HCT116 (cell line): Measurements from ENCODE around the gene HPCA. TPM values are rescaled to one million over a fixed set of nuclear protein-coding genes. Genes with fewer than 3 reads are reported as not detected.

ENCODE experiments used
- ATAC-seq: fragments of 200-7000 bp; cut with Tn5 transposase; 2 replicates; pipeline ENCODE4 v1.9.1; 2020; ENCODE audit warnings: mild to moderate bottlenecking, moderate library complexity
- BruUV-seq: library from RNA; stranded (reverse); fragments of 400-500 nt; replicated peaks from 2 replicates; lab custom pipeline; 2021; lab: Mats Ljungman, UMichigan
- CTCF ChIA-PET: fragments of 300-600 bp; sonication (Branson Sonifier 250); formaldehyde crosslinking; loops from one replicate; lab custom pipeline; 2021; ENCODE audit warnings: antibody characterized with exemption; lab: Charles Lee
- POLR2A ChIA-PET: fragments of 300-600, 350-600 bp; sonication (Branson Sonifier 250); formaldehyde crosslinking; loops from one replicate; lab custom pipeline; 2021; ENCODE audit warnings: antibody characterized with exemption; lab: Charles Lee
- RAD21 ChIA-PET, 2 experiments: fragments of 300-600 bp; sonication (Branson Sonifier 250); formaldehyde crosslinking; loops; one replicate each; lab custom pipeline; 2023; ENCODE audit warnings: low total read pairs in 2 of 2; ENCODE audit not compliant: uncharacterized antibody in 2 of 2, unreplicated experiment in 2 of 2, low non-redundant PET in 1 of 2; lab: Charles Lee
- DNase-seq: peaks from one replicate; pipeline ENCODE4 v3.0.0-alpha.2; 2010; ENCODE audit warnings: low read depth, low spot score
- H2AFZ ChIP-seq: fragments of 200-600 bp; shearing (Covaris generic), sonication (generic); 2 replicates; pipeline ENCODE4 v1.6.1; 2017; ENCODE audit warnings: low read depth, mixed run types, mixed read lengths, antibody characterized with exemption, low read length; ENCODE audit not compliant: poor library complexity, severe bottlenecking
- H3K27ac ChIP-seq: 2 replicates; pipeline ENCODE4 v1.5.1; 2012; ENCODE audit warnings: low read depth, low read length
- H3K27me3 ChIP-seq: fragments of 200-600 bp; sonication (generic); 2 replicates; pipeline ENCODE4 v1.6.1; 2016; ENCODE audit warnings: mixed run types, low read length, mixed read lengths; ENCODE audit not compliant: insufficient read depth
- H3K36me3 ChIP-seq, 2 experiments: fragments of 200-500 bp in 1 of 2; fragments of 200-600 bp in 1 of 2; sonication (Bioruptor generic) in 1 of 2; sonication (generic) in 1 of 2; 2 replicates each; pipeline versions ENCODE4 v1.5.1 to v1.6.1; 2014 to 2016; ENCODE audit warnings: low read length in 2 of 2, inconsistent platforms in 1 of 2, mixed read lengths in 1 of 2, mixed run types in 1 of 2; ENCODE audit not compliant: insufficient read depth in 2 of 2, control insufficient read depth in 1 of 2
- H3K4me1 ChIP-seq, 2 experiments: fragments of 200-600 bp in 1 of 2; sonication (generic) in 1 of 2; 2 replicates each; pipeline versions ENCODE4 v1.5.1 to v1.6.1; 2012 to 2017; ENCODE audit warnings: low read length in 2 of 2, inconsistent platforms in 1 of 2, mild to moderate bottlenecking in 1 of 2, mixed read lengths in 1 of 2, mixed run types in 1 of 2, moderate library complexity in 1 of 2; ENCODE audit not compliant: insufficient read depth in 2 of 2, control insufficient read depth in 1 of 2
- H3K4me2 ChIP-seq: fragments of 200-600 bp; sonication (generic); 2 replicates; pipeline ENCODE4 v1.6.1; 2017; ENCODE audit warnings: mixed run types, low read length, mixed read lengths
- H3K4me3 ChIP-seq, 2 experiments: fragments of 200-600 bp in 1 of 2; sonication (generic) in 1 of 2; replicated peaks in 1 of 2; 2 replicates each; pipeline ENCODE4 v1.5.1; 2011 to 2016; ENCODE audit warnings: low read length in 2 of 2, control low read depth in 1 of 2, low read depth in 1 of 2, mild to moderate bottlenecking in 1 of 2, mixed read lengths in 1 of 2, mixed run types in 1 of 2
- H3K79me2 ChIP-seq: fragments of 200-600 bp; sonication (generic); 2 replicates; pipeline ENCODE4 v1.6.1; 2017; ENCODE audit warnings: mild to moderate bottlenecking, mixed run types, low read length, moderate library complexity, mixed read lengths; ENCODE audit not compliant: insufficient read depth
- H3K9ac ChIP-seq: fragments of 200-600 bp; sonication (generic); 2 replicates; pipeline ENCODE4 v1.6.1; 2016; ENCODE audit warnings: low read length, mixed read lengths
- H3K9me2 ChIP-seq: fragments of 200-600 bp; sonication (generic), shearing (Covaris generic); 2 replicates; pipeline ENCODE4 v1.6.1; 2017; ENCODE audit warnings: mixed run types, mild to moderate bottlenecking, moderate library complexity; ENCODE audit not compliant: insufficient read depth
- H3K9me3 ChIP-seq, 2 experiments: fragments of 200-500 bp in 1 of 2; fragments of 200-600 bp in 1 of 2; sonication (Bioruptor generic) in 1 of 2; sonication (generic) in 1 of 2; 2 replicates each; pipeline ENCODE4 v1.6.1; 2014 to 2017; ENCODE audit warnings: low read length in 2 of 2, mixed read lengths in 2 of 2, inconsistent platforms in 1 of 2, low read depth in 1 of 2, mild to moderate bottlenecking in 1 of 2, mixed run types in 1 of 2, moderate library complexity in 1 of 2; ENCODE audit not compliant: control insufficient read depth in 1 of 2, insufficient read depth in 1 of 2
- H4K20me1 ChIP-seq: fragments of 200-600 bp; sonication (generic), shearing (Covaris generic); 2 replicates; pipeline ENCODE4 v1.6.1; 2017; ENCODE audit warnings: mixed run types, mild to moderate bottlenecking, moderate library complexity; ENCODE audit not compliant: insufficient read depth
- CEBPB ChIP-seq: IDR thresholded peaks from 2 replicates; pipeline ENCODE4 v1.6.1; 2012; ENCODE audit warnings: low read depth
- EGR1 ChIP-seq: IDR thresholded peaks from 2 replicates; pipeline ENCODE4 v1.6.1; 2012; ENCODE audit warnings: low read depth
- FOSL1 ChIP-seq: IDR thresholded peaks from 2 replicates; pipeline ENCODE4 v1.6.1; 2012; ENCODE audit warnings: low read depth
- JUND ChIP-seq: IDR thresholded peaks from 2 replicates; pipeline ENCODE4 v1.6.1; 2012
- POLR2A ChIP-seq: IDR thresholded peaks from 2 replicates; pipeline ENCODE4 v1.7.0; 2011; ENCODE audit warnings: borderline replicate concordance; ENCODE audit not compliant: insufficient read depth, insufficient read length; ENCODE audit errors: extremely low read depth
- SIN3A ChIP-seq: IDR thresholded peaks from 2 replicates; pipeline ENCODE4 v1.6.1; 2012; ENCODE audit warnings: low read depth
- SRF ChIP-seq: IDR thresholded peaks from 2 replicates; pipeline ENCODE4 v1.6.1; 2012; ENCODE audit warnings: low read depth
- TCF7L2 ChIP-seq: IDR thresholded peaks from 2 replicates; pipeline ENCODE4 v1.7.0; 2011; ENCODE audit warnings: borderline replicate concordance, inconsistent platforms; ENCODE audit not compliant: insufficient read depth, insufficient read length; ENCODE audit errors: extremely low read depth
- YY1 ChIP-seq: IDR thresholded peaks from 2 replicates; pipeline ENCODE4 v1.6.1; 2011; ENCODE audit warnings: low read length, low read depth, moderate library complexity, mild to moderate bottlenecking; ENCODE audit not compliant: insufficient replicate concordance; ENCODE audit errors: extremely low read depth
- ZFX ChIP-seq: fragments of 450-650 bp; IDR thresholded peaks from 2 replicates; pipeline ENCODE4 v1.6.1; 2017
- intact Hi-C: fragments of 100-400 bp; cut with micrococcal nuclease; formaldehyde crosslinking; loops from 2 replicates; pipeline ENCODE4 v1.10.0; 2022
- total RNA-seq: library from RNA; stranded (reverse); gene quantifications from one replicate; pipeline ENCODE4 v1.2.1, GENCODE V29; 2021; ENCODE audit not compliant: unreplicated experiment
- TF ChIP-seq, protein P1 (sequence below): IDR thresholded peaks from 2 replicates; pipeline ENCODE4 v1.6.1; 2011; ENCODE audit warnings: mild to moderate bottlenecking, low read length, moderate library complexity; ENCODE audit not compliant: insufficient replicate concordance; ENCODE audit errors: extremely low read depth
- TF ChIP-seq, protein P2 (sequence below): IDR thresholded peaks from 2 replicates; pipeline ENCODE4 v1.6.1; 2012; ENCODE audit warnings: low read depth
- TF ChIP-seq, protein P3 (sequence below): IDR thresholded peaks from 2 replicates; pipeline ENCODE4 v1.6.1; 2012
- TF ChIP-seq, protein P4 (sequence below), 3 experiments: fragments of 200-600 bp in 1 of 3; sonication (generic) in 1 of 3; IDR thresholded peaks in 2 of 3; conservative IDR thresholded peaks in 1 of 3; 2 replicates each; pipeline ENCODE4 v1.5.1; 2012 to 2017; ENCODE audit warnings: low read depth in 2 of 3, low read length in 2 of 3, antibody characterized with exemption in 1 of 3, borderline replicate concordance in 1 of 3, control low read depth in 1 of 3, mild to moderate bottlenecking in 1 of 3, mixed read lengths in 1 of 3, mixed run types in 1 of 3, moderate library complexity in 1 of 3; ENCODE audit not compliant: insufficient read depth in 1 of 3
- TF ChIP-seq, protein P5 (sequence below): IDR thresholded peaks from 2 replicates; pipeline ENCODE4 v1.6.1; 2012

The HPCA gene
- total RNA-seq, 1 experiment from 2014 or later = 0.15 TPM

DNA sequence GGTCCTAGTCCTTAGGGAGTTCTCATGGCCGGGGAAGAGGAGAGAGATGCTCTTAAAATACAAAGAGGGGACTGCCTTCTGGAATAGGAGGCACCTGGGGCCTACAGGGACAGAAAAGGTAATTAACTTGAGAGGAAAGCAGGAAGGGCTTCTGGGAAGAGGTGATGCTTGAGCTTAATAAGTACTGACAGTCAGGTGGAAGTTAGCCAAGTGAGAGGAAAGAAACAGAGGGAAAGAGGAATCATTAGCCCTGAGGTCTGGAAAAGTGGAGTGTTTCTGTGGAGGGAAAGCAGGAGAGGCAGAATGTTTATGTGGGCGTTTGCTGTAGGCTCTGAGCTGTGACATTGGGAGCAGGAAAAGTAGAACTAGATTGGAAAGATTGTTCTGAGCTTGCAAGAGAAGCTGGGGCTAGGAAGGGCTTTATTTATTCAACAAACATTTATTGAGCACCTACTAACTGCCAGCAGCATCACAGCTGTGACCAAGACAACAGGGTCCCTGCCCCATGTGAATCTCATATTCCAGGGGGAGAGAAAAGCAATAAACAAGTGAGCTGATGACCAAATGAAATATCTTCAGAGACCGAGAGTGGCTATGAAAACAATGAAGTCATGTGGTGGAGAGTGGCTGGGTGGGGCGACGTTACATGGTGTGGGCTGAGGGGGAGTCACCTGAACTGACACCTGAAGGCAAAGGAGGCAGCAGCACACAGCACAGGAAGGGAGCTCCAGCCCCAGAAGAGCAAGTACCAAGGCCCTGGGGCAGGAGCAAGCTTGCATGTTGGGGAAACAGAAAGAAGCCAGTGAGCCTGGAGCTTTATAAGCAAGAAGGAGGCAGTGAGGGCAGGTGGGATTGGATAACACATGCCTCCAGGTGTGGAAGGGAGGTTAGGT lies 11.2 kb upstream of the HPCA start:
- Histone ChIP-seq H3K9me2 (no peaks in the 10 kb centered on the region), H3K4me2 (no peak overlapping the region), H3K79me2 (no peaks in the 10 kb centered on the region)
- POLR2A ChIA-PET = interaction anchor here (1.3 kb wide), 1 partner anchor 206 kb away, joined by 3 read pairs; the partner anchor contains the start of gene AZIN2
- TF ChIP-seq, protein P1, sequence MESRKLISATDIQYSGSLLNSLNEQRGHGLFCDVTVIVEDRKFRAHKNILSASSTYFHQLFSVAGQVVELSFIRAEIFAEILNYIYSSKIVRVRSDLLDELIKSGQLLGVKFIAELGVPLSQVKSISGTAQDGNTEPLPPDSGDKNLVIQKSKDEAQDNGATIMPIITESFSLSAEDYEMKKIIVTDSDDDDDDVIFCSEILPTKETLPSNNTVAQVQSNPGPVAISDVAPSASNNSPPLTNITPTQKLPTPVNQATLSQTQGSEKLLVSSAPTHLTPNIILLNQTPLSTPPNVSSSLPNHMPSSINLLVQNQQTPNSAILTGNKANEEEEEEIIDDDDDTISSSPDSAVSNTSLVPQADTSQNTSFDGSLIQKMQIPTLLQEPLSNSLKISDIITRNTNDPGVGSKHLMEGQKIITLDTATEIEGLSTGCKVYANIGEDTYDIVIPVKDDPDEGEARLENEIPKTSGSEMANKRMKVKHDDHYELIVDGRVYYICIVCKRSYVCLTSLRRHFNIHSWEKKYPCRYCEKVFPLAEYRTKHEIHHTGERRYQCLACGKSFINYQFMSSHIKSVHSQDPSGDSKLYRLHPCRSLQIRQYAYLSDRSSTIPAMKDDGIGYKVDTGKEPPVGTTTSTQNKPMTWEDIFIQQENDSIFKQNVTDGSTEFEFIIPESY = no peak
- TF ChIP-seq, protein P2, sequence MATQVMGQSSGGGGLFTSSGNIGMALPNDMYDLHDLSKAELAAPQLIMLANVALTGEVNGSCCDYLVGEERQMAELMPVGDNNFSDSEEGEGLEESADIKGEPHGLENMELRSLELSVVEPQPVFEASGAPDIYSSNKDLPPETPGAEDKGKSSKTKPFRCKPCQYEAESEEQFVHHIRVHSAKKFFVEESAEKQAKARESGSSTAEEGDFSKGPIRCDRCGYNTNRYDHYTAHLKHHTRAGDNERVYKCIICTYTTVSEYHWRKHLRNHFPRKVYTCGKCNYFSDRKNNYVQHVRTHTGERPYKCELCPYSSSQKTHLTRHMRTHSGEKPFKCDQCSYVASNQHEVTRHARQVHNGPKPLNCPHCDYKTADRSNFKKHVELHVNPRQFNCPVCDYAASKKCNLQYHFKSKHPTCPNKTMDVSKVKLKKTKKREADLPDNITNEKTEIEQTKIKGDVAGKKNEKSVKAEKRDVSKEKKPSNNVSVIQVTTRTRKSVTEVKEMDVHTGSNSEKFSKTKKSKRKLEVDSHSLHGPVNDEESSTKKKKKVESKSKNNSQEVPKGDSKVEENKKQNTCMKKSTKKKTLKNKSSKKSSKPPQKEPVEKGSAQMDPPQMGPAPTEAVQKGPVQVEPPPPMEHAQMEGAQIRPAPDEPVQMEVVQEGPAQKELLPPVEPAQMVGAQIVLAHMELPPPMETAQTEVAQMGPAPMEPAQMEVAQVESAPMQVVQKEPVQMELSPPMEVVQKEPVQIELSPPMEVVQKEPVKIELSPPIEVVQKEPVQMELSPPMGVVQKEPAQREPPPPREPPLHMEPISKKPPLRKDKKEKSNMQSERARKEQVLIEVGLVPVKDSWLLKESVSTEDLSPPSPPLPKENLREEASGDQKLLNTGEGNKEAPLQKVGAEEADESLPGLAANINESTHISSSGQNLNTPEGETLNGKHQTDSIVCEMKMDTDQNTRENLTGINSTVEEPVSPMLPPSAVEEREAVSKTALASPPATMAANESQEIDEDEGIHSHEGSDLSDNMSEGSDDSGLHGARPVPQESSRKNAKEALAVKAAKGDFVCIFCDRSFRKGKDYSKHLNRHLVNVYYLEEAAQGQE = no peak
- TF ChIP-seq TCF7L2 (no peak), CEBPB (no peak), SRF (no peak), YY1 (no peak), SIN3A (no peak), POLR2A (no peak), JUND (no peak), ZFX (no peak), EGR1 (no peak), FOSL1 (no peak)
- TF ChIP-seq, protein P3, sequence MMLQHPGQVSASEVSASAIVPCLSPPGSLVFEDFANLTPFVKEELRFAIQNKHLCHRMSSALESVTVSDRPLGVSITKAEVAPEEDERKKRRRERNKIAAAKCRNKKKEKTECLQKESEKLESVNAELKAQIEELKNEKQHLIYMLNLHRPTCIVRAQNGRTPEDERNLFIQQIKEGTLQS = no peak
- TF ChIP-seq, protein P4, sequence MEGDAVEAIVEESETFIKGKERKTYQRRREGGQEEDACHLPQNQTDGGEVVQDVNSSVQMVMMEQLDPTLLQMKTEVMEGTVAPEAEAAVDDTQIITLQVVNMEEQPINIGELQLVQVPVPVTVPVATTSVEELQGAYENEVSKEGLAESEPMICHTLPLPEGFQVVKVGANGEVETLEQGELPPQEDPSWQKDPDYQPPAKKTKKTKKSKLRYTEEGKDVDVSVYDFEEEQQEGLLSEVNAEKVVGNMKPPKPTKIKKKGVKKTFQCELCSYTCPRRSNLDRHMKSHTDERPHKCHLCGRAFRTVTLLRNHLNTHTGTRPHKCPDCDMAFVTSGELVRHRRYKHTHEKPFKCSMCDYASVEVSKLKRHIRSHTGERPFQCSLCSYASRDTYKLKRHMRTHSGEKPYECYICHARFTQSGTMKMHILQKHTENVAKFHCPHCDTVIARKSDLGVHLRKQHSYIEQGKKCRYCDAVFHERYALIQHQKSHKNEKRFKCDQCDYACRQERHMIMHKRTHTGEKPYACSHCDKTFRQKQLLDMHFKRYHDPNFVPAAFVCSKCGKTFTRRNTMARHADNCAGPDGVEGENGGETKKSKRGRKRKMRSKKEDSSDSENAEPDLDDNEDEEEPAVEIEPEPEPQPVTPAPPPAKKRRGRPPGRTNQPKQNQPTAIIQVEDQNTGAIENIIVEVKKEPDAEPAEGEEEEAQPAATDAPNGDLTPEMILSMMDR (IDR thresholded peaks at IDR 0.05 in 2 of 3, conservative IDR thresholded peaks at IDR 0.05 in 1 of 3; ENCODE audit: borderline replicate concordance in 1 of 3, insufficient read depth in 1 of 3, low read depth in 2 of 3, low read length in 2 of 3) = no peak
- TF ChIP-seq, protein P5, sequence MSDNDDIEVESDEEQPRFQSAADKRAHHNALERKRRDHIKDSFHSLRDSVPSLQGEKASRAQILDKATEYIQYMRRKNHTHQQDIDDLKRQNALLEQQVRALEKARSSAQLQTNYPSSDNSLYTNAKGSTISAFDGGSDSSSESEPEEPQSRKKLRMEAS = no peak
- TF ChIP-seq, all 23 proteins: peak for 0
- RAD21 ChIA-PET = interaction anchor here in 1 of 2 experiments (1.1 kb wide), 1 partner anchor 211 kb away, joined by 4 read pairs; no protein-coding TSS in a partner anchor
- Histone ChIP-seq H2AFZ (no peak overlapping the region), H3K27ac (no peak overlapping the region), H3K4me3 (no peak overlapping the region), H4K20me1 (no peaks in the 10 kb centered on the region), H3K4me1 (peaks cover 2 to 11% of the 10 kb centered on the region in 2 experiments; a peak in 2 of 4 replicates), H3K9me3 (no peaks in the 10 kb centered on the region), H3K36me3 (no peaks in the 10 kb centered on the region), H3K27me3 (no peaks in the 10 kb centered on the region), H3K9ac (no peak overlapping the region)
- no peak for ATAC-seq
- no TSS peak for BruUV-seq
- DNase-seq = no peak
- CTCF ChIA-PET = interaction anchor here (0.6 to 3.2 kb wide), 10 partner anchors 8 to 489 kb away, joined by 3 to 27 read pairs (median 4); partner anchors contain the start of gene HPCA
- intact Hi-C loops = no loop called here
